ENCODE results near the gene MAP7D1.
A peak's percentile ranks its signal among the peaks of the same experiment; 100 is the strongest.
"Not testable (repeated sequence)": the region's sequence is repeated elsewhere in the genome, so short reads cannot be mapped to it uniquely, and the experiment has no call there.

The MAP7D1 gene

DNA sequence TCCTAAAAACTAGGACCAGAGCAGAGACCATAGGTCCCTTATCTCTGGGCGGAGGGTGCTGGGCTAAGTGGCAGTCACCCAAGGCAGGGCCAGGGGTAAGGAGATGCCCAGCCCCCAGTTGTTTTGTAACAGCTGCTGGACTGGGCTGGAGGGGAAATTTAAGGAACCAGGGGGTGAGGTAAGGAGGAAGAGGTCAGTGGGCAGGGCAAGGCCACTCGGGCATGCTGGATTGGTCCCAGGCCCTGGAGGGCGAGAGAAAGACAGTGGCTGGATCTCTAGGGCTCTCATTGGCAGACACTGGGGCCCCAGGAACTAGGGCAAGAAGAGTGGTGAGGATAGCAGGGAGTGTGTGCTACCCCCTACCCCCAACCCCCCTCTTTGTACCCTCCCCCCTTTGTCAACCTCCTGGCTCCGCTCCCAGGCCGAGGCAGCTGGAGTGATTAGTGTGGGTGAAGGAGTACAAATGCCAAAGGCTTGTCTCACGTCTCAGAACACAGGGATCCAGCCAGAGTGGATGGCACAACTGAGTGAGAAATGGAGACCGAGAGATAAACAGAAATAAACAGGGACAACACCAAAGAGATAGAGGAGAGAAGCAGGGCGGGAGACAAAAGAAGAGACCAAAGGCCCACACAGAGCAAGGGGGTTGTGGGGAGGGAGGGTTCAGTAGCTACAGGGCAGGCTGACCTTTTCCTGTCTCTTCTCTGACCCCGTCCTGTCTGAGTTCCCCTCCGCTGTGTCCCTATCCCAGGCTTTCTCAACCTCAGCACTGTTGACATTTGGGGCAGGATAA lies 47.8 kb downstream of the MAP7D1 start:
- no peak for DNase-seq (ENCODE audit: low read depth)

DNA sequence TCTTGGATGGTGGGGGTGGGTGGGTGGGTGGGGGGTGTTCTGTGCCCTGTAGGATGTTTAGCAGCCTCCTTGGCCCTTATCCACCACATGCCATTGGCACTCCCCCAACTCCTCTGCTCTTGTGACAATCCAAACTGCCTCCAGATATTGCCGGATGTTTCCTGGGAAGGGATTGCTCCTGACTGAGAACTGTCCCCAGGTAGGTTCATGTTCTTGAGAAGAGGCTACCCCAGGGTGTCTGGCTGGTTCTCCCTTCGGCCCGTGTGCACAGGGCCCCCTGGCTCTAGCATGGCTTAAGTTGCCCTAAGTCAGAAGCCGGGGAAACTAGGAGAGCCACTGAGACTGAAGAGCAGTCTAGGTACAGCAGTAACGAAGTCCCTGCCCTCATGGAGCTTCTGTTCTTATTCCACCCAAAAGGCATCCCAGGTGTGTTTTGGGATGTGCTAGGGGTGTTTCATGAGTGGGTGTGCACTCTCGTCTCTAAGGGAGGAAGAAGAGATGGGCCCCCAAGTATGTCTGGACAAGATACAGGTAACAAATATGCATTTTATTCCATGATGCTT lies 48.5 kb downstream of the MAP7D1 start:
- no peak for DNase-seq (ENCODE audit: low read depth)

DNA sequence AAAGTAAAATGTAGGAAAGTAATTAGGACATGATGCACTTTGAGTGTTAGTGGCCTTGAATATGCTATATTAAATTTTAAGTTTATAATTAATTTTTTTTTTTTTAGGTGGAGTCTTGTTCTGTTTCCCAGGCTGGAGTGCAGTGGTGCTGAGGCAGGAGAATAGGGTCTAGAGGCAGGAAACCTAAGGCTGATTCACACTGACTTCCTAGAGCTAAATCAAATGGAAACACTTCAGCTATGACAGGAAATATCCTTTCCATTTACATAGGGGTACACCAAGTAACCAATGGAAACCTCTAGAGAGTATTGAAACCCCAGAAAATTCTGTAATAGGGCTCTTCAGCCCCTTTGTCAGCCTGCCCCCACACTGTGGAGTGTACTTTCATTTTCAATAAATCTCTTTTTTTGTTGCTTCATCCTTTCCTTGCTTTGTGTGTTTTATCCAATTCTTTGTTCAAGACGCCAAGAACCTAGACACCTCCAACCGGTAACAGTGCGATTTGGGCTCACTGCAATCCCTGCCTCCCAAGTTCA lies 50.4 kb downstream of the MAP7D1 start:
- no peak for DNase-seq (ENCODE audit: low read depth)

DNA sequence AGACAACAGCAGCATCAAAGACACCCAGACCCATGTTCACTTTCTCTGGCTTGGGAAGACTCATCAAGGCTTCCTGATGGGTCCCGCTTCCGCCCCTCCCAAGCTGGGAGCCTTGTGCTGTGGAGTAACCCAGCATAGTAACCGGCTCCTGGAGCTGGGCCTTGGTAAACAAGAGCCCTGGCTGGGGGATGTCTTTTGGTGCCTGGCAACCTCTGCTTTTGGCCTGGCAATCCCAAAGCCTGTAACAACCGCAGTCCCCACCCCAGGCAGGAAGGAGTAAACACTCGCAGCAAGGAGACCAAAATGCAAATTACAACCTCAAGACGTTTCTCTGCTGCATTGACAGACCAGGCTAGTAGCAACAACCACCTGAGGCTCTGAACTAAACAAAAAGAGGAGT lies 51.4 kb downstream of the MAP7D1 start:
- DNase-seq (ENCODE audit: low read depth): no peak

DNA sequence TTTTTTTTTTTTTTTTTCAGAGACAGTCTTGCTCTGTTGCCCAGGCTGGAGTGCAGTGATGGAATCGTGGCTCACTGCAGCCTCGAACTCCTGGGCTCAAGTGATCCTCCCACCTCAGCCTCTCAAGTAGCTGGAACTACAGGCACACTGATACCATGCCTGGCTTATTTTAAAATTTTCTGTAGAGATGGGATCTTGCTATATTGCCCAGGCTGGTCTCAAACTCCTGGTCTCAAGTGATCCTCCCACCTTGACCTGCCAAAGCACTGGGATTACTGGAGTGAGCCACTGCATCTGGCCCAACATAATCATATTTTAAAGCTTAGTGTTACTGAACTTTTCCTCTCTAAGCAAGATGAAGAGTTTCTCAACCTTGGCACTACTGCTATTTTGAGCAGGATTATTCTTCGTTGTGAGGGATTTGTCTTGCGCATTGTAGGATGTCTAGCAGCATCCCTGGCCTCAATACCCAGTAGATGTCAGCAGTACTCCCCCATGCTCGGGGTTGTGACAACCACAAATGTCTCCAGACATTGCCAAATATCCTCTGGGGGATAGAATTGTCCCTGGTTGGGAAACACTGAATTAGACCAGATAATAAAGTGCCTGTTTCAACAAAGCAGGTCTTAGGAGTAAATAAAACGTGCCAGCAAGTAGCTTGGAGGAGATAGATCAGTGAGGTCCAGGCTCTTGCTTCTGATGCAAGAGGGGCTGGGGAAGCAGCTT lies 53.2 kb downstream of the MAP7D1 start:
- DNase-seq (ENCODE audit: low read depth): no peak

DNA sequence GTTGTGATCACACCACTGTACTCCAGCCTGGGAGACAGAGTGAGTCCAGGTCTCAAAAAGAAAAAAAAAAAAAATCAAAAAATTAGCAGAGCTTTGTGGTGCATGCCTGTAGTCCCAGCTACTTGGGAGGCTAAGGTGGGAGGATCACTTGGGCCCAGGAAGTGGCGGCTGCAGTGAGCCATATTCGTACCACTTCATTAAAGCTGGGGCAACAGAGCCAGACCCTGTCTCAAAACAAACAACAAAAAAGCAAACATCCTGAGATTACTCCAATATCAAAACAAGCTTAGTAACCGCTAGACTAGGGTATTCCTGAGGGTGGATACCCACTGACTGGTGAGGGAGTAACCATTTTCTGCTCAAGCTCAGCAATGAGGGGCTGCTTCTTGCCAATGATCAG lies 55.3 kb downstream of the MAP7D1 start:
- DNase-seq (ENCODE audit: low read depth): no peak

DNA sequence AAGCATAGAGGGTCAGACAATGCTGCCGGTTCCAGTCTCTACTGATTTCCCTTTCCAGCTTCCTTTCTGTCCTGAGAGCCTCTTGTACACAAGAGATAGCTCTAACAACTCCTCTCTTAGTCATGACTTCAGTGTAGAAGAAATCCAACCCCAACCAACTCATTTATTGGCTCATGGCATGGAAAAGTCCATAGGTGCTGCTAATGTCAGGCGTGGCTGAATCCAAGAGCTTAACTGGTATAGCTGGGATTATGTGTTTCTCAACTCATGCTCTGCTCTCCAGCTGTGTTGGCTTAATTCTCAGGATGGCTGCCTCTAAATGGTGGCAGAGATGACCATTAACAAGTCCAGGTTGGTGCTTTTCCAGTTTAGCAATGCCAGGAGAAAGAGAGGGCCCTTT lies 55.9 kb downstream of the MAP7D1 start:
- DNase-seq (ENCODE audit: low read depth): no peak

DNA sequence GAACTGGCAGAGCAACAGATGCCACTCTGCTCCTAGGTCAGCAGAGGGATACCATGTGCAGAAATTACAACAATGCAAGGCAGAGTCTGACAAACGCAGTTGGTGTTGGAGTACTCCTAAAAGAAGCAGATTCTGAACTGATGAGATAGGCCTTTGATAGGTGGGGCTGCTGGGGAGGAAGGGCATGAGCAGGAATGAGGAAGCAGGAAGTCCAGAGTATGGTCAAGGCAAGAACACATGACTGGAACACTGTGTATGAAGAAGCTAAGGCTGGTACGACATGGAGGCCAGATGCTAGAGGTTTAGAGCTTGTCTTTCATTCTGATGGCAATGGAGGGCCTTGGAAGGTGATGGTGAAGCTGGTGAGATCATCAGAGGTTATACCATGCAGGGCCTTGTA lies 56.8 kb downstream of the MAP7D1 start:
- DNase-seq (ENCODE audit: low read depth): no peak

DNA sequence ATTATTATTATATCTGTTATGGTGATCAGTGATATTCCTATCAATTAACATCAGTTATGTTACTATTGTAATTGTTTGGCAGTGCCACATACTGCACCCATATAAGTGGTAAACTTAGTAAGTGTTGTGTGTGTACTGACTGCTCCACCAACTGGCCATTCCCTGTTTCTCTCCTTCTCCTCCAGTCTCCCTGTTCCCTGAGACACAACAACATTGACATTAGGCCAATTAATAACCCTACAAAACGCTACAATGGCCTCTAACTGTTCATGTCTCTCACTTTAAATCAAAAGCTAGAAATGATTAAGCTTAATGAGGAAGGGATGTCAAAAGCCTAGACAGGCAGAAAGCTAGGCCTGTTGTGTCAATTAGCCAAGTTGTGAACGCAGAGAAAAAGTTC lies 61.7 kb downstream of the MAP7D1 start:
- no peak for DNase-seq (ENCODE audit: low read depth)

DNA sequence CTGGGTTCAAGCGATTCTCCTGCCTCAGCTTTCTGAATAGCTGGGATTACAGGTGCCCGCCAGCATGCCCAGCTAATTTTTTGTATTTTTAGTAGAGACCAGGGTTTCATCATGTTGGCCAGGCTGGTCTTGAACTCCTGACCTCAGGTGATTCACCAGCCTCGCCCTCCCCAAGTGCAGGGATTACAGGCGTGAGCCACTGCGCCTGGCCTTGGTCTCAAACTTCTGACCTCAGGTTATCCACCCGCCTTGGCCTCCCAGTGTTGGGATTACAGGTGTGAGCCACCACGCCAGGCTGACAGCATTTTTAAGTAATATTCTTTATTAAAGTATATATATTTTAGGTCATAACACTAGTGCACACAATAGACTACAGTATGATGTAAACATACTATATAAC lies 65.9 kb downstream of the MAP7D1 start:
- not testable (repeated sequence) for DNase-seq (ENCODE audit: low read depth)

DNA sequence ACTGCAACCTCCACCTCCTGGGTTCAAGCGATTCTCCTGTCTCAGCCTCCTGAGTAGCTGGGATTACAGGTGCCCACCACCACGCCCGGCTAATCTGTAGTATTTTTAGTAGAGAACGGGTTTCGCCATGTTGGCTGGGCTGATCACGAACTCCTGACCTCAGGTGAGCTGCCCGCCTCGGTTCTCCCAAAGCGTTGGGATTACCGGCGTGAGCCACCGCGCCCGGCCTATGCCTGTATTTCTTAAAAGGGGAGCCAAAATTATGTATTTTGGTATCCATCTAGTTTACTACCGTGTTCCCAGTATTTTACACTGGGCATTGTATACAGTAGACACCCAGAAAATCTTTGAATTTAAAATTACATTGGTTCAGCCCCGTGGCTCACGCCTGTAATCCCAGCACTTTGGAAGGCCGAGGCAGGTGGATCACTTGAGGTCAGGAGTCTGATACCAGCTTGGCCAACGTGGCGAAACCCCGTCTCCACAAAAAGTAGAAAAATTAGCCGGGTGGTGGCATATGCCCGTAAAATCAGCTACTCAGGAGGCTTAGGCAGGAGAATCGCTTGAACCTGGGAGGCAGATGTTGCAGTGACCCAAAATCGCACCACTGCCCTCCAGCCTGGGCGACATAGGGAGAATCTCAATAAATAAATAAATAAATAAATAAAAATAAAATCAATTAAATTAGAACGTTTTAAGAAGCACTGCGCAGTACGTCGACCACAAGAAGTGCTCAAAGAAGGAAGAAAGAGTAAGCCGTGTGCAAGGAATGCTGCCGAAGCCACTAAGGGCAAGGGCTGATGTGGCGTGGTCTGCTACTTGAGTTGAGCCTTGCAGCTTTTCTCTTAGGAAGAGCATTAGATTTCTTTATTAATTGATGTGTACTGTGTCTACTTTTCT lies 66.8 kb downstream of the MAP7D1 start:
- DNase-seq (ENCODE audit: low read depth): no peak

DNA sequence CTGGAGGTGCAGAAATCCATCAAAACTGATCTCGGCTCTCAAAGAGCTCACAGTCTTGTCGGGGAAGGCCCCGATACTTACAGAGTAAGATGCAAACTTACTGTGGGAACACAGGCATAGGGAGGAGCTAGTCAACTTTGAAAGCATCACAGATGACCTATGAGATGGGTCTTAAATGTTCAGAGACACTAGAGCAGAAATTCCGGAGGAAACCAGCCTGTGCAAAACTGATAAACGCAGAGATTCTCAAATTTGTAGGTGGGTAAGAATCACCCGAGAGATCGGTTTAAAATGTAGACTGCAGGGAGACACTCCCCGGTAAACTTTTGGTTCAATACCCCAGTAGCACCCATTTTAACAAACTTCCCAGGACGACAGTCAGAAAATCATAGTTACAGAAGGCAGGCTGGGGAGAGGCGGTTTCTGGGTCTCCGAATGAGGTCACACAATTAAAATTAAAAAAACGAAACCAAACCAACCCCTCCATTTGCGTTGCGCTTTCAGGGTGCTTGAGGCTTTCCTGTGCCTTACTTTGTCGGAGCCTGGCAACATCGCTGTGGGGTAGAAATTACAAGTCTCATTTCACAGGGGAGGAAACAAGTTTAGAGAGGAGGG lies 67.5 kb downstream of the MAP7D1 start:
- no peak for DNase-seq (ENCODE audit: low read depth)

DNA sequence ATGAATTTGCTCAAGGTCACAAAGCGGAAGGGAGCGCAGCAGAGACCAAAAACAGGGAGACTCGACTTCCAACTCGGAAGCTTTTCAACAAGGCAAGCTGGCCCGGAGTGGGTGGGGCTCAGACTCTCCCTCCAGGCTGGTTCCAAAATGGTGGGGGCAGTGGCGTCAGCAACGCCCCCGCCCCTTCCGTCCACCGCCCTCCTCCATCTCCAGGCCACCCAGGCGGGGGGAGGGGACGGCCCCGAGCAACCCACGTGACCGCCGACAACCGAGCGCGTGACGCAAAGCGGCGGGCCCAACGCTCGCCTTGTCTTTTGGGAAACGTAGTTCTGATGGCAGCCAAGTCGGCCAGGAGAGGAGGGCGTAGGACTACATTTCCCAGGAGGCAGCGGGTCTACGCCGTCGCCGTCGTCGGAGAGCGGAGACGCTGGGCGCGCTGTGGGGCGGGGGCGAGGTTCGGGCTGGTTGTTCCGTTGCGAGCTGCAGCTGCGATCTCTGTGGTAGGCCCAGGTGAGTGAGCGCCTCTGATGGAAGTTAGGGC lies 68.1 kb downstream of the MAP7D1 start, which contains the start of gene THRAP3:
Gene THRAP3 (plus strand): TSS at position 448 of the 541 bp plus-strand sequence. CDS start 58,121 bp downstream, outside the sequence.
- DNase-seq (ENCODE audit: low read depth): peak; percentile 96

DNA sequence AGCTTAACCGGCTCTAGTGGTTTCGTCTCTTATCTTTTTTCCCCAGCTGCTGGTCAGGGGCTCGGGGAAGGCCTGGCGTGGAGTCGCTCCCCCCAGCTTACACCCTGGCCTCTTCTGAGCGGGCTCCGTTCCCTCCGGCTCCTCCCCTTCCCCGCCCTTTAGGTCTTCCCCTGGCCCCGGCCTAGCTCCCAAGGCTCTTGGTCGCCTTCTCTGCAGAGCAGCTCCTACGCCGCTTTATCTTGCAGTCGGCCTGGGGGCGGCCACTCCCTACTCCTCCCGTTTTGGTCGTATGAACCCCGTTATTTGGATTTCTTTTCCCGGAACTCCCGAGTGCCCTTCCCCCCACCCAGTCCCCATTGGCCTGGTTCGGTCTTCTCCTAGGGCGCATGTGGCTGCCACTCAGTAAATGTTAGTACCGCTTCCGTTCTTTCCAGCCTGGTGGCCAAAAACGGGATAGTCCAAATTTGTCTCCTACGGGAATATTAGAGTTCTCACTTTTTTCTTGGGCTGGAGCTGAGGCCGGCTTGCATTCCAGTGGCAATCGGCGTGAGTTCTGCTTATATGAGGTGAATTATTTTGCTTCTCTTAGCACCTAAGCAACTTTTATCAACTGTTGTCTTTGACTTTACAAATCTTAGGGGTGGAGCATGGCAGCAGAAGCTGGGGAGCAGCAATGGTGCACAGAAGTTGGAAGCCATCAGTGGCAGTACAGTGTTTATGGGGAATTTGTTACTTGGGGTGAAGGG lies 68.8 kb downstream of the MAP7D1 start:
- DNase-seq (ENCODE audit: low read depth): no peak

DNA sequence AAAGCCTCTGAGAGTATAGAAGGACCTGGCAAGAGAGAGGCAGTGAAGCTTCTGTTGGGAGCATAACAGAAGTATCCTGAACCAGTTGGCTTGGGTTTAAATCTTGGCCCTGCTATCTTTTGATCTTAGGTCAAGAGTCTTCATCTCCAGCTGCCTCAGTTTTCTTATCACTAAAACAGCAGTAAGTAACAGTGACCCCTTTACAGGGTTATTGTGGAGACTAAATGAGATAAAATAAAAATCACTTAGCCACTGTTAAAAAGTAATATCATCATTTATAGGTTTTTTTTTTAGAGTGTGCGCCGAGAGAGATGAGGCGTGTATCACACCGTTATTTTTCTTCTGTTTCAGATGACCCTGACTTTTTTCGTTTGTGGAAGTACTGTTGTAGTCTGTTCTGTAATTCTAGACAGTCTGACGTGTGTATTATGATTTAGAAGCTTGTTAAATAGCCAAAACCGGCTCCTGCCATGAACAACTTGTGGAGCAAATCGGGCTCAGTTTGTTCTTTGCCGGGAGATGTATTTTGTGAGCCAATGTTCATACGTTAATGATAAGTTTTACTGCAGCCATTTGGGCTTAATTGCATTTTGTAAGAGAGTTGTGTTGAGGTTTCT lies 69.4 kb downstream of the MAP7D1 start:
- no peak for DNase-seq (ENCODE audit: low read depth)

DNA sequence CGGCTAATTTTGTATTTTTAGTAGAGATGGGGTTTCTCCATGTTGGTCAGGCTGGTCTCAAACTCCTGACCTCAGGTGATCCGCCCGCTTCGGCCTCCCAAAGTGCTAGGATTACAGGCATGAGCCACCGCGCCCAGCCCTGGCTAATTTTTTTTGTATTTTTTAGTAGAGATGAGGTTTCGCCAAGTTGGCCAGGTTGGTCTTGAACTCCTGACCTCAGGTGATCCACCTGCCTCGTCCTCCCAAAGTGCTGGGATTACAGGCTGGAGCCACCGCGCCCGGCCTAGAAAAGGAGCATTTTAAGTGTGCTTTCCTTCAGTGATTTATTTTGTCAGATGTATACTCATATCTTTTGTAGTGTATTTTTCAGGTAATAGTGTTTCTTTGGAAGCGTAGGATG lies 74.3 kb downstream of the MAP7D1 start:
- DNase-seq (ENCODE audit: low read depth): not testable (repeated sequence)
